HG02884 (cell line): Measurements from ENCODE around the gene FBXO30.
A peak's percentile ranks its signal among the peaks of the same experiment; 100 is the strongest.

Source experiments
- ATAC-seq: cut with Tn5 transposase; IDR thresholded peaks from one replicate; pipeline ENCODE4 v1.9.1; 2021; ENCODE audit warnings: mild to moderate bottlenecking, moderate library complexity; ENCODE audit not compliant: unreplicated experiment

FBXO30 gene

GRCh38 chr6:145822456-145822855 lies 7.9 kb upstream of the FBXO30 start:
- no peak for ATAC-seq

GRCh38 chr6:145819994-145820393 lies 5.4 kb upstream of the FBXO30 start:
- no peak for ATAC-seq

- ATAC-seq, result no peak
Observed at GRCh38 chr6:145818796-145819195, 4.2 kb upstream of the FBXO30 start.

GRCh38 chr6:145816392-145816791 lies 1.8 kb upstream of the FBXO30 start:
- no peak for ATAC-seq

GRCh38 chr6:145815309-145816274 lies 997 bp upstream of the FBXO30 start:
- ATAC-seq, result peak; percentile 13

GRCh38 chr6:145814035-145814500 lies 527 bp downstream of the FBXO30 start:
- ATAC-seq, result peak; percentile 16

- peak; percentile 1 for ATAC-seq
Observed at GRCh38 chr6:145813285-145814034, 1.1 kb downstream of the FBXO30 start.

GRCh38 chr6:145811741-145812140 lies 2.9 kb downstream of the FBXO30 start:
- no peak for ATAC-seq

GRCh38 chr6:145809785-145810184 lies 4.8 kb downstream of the FBXO30 start:
- no peak for ATAC-seq

- ATAC-seq, result peak; percentile 74
Observed at GRCh38 chr6:145809211-145809610, 5.4 kb downstream of the FBXO30 start.

GRCh38 chr6:145808239-145808638 lies 6.4 kb downstream of the FBXO30 start:
- no peak for ATAC-seq

GRCh38 chr6:145802141-145802540 lies 12.5 kb downstream of the FBXO30 start:
- ATAC-seq, result no peak

GRCh38 chr6:145801021-145801420 lies 13.6 kb downstream of the FBXO30 start:
- ATAC-seq, result no peak

- no peak for ATAC-seq
Observed at GRCh38 chr6:145798530-145798929, 16.1 kb downstream of the FBXO30 start.

- no peak for ATAC-seq
Observed at GRCh38 chr6:145789443-145789842, 25.2 kb downstream of the FBXO30 start.

GRCh38 chr6:145787688-145788087 lies 26.9 kb downstream of the FBXO30 start:
- no peak for ATAC-seq

- peak; percentile 71 for ATAC-seq
Observed at GRCh38 chr6:145784683-145785082, 29.9 kb downstream of the FBXO30 start.

- ATAC-seq, result no peak
Observed at GRCh38 chr6:145783796-145784195, 30.8 kb downstream of the FBXO30 start.

GRCh38 chr6:145772846-145773245 lies 41.7 kb downstream of the FBXO30 start:
- ATAC-seq, result no peak

- no peak for ATAC-seq
Observed at GRCh38 chr6:145765449-145765848, 49.1 kb downstream of the FBXO30 start.

GRCh38 chr6:145763742-145764141 lies 50.9 kb downstream of the FBXO30 start:
- no peak for ATAC-seq

- ATAC-seq, result no peak
Observed at GRCh38 chr6:145761584-145761983, 53.0 kb downstream of the FBXO30 start.
